Diencephalon (tissue), 1 donor: ENCODE results near the gene SLC17A9. TPM values are rescaled to one million over a fixed set of nuclear protein-coding genes. Genes with fewer than 3 reads are reported as not detected.

Experiments used
- total RNA-seq: library from RNA; depleted of rRNA; stranded (reverse); fragments of >200 nt; gene quantifications from one replicate; pipeline ENCODE4 v1.2.3, GENCODE V29; 2014

The SLC17A9 gene, protein sequence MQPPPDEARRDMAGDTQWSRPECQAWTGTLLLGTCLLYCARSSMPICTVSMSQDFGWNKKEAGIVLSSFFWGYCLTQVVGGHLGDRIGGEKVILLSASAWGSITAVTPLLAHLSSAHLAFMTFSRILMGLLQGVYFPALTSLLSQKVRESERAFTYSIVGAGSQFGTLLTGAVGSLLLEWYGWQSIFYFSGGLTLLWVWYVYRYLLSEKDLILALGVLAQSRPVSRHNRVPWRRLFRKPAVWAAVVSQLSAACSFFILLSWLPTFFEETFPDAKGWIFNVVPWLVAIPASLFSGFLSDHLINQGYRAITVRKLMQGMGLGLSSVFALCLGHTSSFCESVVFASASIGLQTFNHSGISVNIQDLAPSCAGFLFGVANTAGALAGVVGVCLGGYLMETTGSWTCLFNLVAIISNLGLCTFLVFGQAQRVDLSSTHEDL
- total RNA-seq: 0.23 TPM

DNA sequence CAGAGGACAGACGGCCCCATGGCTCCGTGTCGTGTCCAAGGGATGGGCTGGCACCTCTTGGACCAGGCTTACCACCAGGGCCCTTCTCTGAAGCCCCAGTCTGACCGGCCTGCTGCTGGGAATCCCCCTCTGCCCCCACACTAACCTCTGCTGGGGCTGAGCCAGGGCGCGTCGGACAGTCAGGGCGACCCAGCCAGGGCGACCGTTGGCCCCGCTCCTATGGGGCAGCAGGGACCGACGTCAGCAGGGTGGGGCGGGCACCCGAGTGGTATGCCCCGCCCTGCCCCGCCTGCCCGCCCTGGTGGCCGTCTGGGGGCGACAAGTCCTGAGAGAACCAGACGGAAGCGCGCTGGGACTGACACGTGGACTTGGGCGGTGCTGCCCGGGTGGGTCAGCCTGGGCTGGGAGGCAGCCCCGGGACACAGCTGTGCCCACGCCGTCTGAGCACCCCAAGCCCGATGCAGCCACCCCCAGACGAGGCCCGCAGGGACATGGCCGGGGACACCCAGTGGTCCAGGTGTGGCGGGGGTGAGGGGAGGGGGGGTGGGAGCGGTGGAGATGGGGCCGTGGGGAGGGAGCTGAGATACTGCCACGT is at the start of gene SLC17A9:
Gene SLC17A9, plus strand, starts transcription at position 337 of the 595 bp plus-strand sequence. Its CDS starts 122 bp downstream, at position 459.

DNA sequence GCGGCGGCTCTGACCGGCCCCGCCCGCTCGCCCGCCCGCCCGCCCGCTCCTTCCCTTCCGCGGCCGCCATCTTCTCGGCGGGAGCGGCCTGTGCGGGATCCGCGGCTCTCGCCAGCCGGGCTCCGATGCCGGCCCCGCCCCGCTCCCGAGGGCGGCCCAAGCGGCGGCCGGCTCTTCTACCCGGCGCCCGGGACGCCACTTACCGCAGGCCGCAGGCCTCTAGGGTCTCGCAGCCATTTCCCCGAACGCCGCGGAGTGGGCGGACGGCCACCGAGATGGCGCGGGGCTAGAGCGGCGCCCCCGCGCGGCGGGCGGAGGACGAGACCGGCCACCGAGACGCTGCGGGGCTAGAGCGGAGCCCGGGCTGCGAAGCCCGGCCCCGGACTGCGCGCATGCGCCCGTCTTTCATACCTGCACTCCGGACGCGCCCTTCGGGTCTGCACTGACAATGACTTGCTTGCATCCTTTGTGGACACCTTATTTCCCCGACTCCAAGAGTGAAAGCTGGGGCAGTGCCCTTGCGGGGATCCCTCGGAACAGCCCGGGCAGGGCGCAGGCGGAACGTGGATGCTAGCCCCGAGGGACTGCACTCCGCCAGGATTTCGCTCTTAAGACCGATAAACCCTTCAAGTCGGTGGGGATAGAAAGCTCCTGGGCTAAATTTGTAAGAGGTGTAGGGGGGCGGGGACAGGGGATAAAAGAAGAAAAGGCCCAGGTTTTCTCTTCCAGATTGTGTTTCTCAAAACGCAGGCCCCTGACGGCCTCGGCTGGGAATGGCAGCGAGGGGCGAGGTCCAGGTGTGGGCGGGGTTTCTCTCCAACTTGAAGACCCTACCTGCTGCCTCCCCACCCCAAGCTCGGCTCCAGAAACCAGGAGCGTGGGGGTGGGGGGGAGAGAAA is 26.0 kb upstream of the SLC17A9 start, which contains the start of gene DIDO1:
Gene DIDO1, minus strand, starts transcription at position 277 of the 899 bp plus-strand sequence.

GRCh38 chr20:62938105-62938888 is 14.2 kb upstream of the SLC17A9 start, which contains the start of gene GID8:
Gene GID8 (plus strand): TSS chr20:62938147. CDS start chr20:62941503, 3,356 bp downstream.

DNA sequence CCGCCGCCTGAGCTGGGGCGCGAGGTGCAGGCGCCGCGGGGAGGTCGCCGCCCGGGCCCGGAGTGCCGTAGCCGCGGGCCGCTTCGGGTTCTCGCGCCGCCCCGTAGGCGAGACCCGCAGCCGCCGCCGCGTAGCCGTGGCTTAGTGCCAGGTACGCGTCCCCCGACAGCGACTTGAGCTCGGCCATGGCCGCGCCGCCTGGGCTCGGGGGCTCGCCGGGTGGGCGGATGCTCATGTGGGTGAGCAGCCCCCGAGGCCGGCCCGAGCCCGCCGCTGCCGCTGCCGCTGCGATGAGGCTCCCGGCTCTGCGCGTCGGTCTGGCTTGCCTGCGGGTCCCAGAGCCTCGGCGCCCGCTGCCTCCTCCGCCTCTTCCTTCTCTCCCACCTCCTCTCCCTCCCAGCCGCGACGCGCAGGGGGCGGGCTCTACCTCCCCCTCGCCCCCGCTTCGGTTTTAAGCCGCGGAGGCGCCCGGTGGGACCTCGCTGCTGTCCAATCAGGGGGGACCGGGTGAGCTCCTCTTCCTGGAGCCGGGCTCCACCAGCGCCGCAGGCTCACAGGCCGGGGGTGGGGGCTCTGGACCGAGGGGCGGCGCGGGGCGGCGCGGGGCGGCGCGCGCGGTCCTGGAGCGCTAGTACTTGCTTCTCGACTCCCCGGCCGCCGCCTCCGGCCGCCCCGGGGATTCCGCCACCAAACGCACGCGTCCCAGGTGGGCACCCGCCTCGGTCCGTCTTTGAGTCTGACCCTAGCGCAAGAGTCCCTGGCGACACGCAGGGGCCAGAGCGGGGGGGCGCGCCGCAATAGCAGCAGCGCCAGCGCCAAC is 54.2 kb downstream of the SLC17A9 start, which contains the start of gene BHLHE23:
Gene BHLHE23, minus strand, starts transcription at position 425 of the 820 bp plus-strand sequence. Its CDS starts 190 bp downstream, at position 235.

Other genes with a start within 250 kb of the SLC17A9 start
- 2.1 TPM for gene NTSR1, start 243.9 kb upstream of the SLC17A9 start, total RNA-seq
- 14.8 TPM for gene MRGBP, start 156.2 kb upstream of the SLC17A9 start, total RNA-seq
- gene OGFR, start 147.9 kb upstream of the SLC17A9 start, total RNA-seq: 20.5 TPM
- gene COL9A3, start 135.7 kb upstream of the SLC17A9 start, total RNA-seq: 7.8 TPM
- 10.6 TPM for gene TCFL5, start 90.9 kb upstream of the SLC17A9 start, total RNA-seq
- gene DIDO1, start 26.2 kb upstream of the SLC17A9 start, total RNA-seq: 42.4 TPM
- gene GID8, start 14.6 kb upstream of the SLC17A9 start, total RNA-seq: 50.3 TPM
- gene BHLHE23, start 54.3 kb downstream of the SLC17A9 start, total RNA-seq: not detected